GM12801 (cell line): ENCODE measurements around the gene RAB34.

Experiments
- TF ChIP-seq, protein P1 (sequence below): IDR thresholded peaks from one replicate; pipeline ENCODE4 v1.5.1; 2011; ENCODE audit warnings: control low read depth; ENCODE audit not compliant: insufficient read length; ENCODE audit errors: extremely low read depth

The RAB34 gene

DNA sequence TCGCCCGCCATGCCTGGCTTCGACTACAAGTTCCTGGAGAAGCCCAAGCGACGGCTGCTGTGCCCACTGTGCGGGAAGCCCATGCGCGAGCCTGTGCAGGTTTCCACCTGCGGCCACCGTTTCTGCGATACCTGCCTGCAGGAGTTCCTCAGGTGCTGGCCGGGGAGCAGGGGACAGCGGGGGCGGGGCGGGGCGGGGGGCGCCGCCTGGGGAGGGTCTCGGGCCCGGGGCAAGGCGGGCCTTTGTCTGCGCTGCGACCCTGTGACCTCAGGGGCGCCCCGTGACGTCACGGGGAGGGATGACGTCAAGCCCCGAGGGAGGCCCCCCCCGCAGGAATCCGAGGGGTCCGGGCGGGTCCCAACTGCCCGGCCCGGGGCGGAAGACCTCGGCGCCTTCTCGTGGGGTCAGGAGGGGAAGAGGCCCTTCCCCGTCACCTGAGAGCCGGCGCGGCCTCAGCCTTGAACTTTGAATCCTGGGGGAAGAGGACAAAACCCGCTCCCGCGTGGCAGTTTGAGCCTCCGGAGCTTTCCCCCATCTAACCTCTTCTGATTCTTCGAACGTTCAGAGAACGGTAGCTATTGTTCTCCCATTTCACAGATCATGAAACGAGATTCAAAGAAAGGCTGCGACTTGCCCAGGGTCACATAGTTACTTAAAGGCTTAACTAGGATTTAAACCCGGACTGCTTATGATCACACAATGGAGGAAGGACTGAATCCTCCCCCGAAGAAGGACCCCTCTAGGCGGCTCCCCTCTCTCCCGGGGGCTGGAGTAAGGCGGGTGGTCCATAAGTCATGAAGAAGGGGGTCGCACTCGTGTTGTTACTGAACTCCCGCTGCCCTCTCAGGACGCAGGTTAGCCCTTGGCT lies 26.7 kb upstream of the RAB34 start:
- TF ChIP-seq, protein P1, sequence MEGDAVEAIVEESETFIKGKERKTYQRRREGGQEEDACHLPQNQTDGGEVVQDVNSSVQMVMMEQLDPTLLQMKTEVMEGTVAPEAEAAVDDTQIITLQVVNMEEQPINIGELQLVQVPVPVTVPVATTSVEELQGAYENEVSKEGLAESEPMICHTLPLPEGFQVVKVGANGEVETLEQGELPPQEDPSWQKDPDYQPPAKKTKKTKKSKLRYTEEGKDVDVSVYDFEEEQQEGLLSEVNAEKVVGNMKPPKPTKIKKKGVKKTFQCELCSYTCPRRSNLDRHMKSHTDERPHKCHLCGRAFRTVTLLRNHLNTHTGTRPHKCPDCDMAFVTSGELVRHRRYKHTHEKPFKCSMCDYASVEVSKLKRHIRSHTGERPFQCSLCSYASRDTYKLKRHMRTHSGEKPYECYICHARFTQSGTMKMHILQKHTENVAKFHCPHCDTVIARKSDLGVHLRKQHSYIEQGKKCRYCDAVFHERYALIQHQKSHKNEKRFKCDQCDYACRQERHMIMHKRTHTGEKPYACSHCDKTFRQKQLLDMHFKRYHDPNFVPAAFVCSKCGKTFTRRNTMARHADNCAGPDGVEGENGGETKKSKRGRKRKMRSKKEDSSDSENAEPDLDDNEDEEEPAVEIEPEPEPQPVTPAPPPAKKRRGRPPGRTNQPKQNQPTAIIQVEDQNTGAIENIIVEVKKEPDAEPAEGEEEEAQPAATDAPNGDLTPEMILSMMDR = no peak

DNA sequence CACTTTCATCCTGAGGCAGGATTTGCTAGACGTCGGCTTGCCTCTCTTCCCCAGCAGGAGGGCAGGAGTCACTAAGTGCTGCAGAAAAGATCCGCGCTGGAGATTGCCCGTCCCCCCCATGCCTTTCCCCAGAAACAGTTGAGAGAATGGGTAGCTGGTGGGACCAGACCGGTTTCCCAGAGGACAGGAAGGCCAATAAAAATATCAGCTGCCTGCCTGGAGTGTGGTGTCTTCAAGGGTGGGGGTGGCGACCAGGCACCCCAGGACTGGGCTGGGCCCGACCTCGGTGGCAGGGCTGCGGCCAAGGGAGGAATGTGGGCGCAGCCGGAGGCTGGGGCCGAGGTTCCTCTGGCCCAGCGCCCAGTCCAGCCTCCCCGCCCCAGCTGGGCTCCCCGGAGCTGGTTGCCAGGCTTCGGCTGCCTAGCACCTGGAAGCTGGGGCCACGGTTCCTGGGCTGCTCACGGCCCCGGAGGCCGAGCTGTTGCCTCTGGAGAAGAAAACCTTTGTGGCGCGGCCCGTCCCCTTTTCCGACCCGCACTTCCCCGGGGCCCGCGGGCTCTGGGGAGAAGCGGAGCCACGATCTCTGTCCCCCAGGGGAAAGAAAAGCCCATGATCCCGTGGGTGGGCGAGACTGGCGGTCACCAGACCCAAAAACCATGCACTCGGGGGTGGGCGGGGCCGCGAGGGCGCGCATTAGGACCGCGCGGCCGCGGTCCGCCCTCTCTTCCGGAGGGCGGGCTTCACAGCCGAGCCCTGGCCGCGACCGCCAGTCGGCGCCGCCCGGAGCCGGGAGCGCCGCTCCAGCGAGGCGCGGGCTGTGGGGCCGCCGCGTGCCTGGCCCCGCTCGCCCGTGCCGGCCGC lies 25.8 kb upstream of the RAB34 start, which contains the start of gene TRAF4:
TRAF4 (plus strand) TSS at position 769 of the 861 bp plus-strand sequence. CDS start 102 bp downstream, outside the sequence.
- TF ChIP-seq, protein P1 = no peak

DNA sequence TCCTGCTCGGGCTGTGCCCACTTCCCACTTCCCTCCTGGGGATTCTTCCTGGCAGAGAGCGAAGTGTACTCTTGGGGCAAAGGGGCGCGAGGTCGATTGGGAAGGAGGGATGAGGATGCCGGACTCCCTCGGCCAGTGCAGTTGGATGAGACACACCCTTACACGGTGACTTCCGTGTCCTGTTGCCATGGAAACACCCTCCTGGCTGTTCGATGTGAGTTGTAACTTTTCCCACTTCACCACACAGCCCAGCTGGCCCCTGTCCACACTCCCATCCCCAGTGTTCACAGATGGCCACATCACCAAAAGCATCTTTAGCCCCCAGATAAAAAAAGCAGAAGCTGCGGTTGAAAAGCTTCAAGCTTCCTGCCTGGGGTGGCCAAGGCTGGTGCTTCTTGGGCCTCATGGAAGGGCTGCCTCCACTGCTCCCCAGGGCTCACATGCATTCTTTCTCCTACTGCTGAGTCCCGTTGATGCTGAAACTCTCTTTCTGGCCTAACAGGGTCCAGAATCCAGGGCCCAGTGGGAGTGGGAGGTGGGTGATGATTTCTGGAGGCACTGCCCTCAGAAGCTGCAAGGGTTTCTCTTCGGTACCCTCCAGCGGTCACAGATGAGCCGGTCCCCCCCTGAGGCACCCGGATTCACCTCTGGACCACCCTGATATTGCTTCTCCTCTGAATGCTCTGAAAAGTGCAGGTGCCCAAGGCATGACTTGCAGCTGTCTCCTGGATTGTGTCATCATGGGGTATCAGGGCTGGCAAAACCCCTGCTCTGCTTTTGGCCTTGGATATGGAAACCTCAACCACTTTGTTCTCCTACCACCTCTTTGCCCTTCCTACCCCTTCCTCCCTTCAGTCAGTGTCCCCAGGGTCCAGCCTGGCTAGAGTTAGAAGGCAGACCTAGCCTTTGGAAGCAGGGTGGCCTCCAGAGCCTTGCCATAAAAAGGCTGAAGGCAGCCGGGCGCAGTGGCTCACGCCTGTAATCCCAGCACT lies 24.0 kb upstream of the RAB34 start:
- TF ChIP-seq, protein P1 = no peak

DNA sequence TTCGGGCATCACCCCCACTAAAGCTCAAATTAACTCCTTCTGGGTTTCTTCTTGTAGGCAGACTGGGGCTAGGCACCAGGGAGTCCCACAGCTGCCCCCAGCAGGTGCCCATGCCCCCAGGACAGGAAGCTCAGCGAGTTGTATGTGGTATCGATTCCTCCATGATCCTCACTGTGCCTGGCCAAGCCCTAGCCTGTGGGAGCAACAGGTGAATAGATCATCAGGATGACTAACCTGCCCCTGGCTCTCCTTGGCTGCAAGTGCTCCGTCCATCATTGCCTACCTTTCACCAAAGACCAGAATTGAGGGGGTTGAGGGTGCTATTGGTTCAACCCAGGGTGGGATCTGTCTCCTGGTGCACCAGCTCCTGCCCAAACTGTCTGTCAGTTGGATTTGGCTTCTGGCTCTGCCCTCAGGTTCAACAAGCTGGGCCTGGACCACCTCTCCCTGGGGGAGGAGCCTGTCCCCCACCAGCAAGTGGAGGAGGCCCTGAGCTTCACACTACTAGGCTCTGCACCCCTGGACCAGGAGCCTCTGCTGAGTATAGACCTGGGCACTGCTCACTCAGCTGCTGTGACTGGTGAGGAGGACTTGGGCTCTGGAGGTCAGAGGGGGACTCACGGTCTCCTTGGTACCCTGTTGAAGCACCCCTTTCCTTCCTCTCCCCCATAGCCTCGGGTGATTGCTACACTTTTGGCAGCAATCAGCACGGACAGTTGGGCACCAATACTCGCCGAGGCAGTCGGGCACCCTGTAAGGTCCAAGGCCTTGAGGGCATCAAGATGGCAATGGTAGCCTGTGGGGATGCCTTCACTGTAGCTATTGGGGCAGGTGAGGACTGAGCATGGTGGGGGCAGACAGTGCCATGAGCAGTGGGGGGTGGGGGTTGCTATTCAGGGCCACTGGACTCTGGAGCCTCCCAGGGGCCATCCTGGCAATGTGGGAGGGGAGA lies 23.0 kb upstream of the RAB34 start:
- TF ChIP-seq, protein P1 = no peak

DNA sequence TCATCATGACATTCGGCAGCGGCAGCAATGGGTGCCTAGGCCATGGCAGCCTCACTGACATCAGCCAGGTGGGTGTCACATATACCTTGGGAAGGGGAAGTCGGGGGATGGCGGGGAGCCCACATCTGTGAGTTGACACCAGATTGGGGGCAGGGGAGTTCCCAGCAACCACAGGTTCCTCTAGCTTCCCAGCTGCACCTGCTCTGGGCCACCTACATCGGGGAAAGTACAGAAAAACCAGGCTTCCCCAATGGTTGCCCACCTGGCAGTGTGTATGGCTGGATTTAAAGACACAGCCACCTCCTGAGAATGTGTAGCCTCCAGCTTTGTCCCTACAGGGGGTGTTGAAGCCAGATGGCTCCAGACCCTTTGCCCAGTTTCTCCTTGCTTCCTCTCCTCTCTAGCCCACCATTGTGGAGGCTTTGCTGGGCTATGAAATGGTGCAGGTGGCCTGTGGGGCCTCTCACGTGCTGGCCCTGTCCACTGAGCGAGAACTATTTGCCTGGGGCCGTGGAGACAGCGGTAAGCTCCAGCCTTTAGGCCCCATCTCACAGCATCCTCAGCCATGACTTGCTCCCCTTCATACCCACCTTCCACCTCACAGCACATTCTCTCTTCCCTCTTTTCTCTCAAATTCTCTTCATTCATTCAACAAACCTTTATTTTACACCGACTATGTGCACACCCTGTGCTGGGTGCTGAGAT lies 21.2 kb upstream of the RAB34 start:
- TF ChIP-seq, protein P1 = no peak
